ENCODE data around the gene PCP4L1.
A peak's percentile ranks its signal among the peaks of the same experiment; 100 is the strongest.
"Not testable (repeated sequence)": the region's sequence is repeated elsewhere in the genome, so short reads cannot be mapped to it uniquely, and the experiment has no call there.

Gene PCP4L1

DNA sequence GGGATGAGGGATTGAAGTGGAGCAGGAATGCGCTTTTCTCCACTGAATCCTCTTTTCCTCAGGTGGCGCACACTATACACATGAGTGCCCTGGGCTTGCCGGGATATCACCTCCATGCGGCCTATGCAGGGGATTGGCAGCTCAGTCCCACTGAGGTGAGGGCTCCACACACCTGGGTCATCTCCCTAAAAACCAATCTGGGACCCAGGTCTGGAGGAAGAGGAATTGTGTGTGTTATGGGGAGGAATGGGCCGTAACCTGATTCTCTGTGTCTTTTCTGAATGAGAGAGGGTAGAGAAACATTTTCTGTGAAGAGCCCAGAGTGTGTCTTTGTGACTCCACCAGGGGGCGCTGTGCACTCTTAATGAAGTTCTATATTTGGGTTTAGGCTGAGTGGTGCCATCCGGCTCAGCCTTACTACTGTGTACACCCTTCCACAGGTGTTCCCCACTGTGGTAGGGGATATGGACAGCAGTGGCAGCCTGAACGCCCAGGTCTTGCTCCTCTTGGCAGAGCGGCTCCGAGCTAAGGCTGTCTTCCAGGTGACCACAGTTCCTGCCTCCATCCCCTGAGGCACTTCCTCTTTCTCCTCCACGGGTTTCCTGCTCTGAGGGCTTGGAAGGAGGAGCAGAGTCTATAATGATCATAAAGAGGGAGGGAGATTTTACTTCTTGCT, 31.2 kb upstream of the PCP4L1 start:
- DNase-seq: peak in 57 of 58 donors; percentile 9 to 93 (median 65)

- no peak for DNase-seq
Observed at GRCh38 chr1:161228032-161228431, 30.5 kb upstream of the PCP4L1 start.

GRCh38 chr1:161229896-161230295, 28.6 kb upstream of the PCP4L1 start:
- no peak for DNase-seq

GRCh38 chr1:161230762-161231161, 27.8 kb upstream of the PCP4L1 start:
- no peak for DNase-seq

DNA sequence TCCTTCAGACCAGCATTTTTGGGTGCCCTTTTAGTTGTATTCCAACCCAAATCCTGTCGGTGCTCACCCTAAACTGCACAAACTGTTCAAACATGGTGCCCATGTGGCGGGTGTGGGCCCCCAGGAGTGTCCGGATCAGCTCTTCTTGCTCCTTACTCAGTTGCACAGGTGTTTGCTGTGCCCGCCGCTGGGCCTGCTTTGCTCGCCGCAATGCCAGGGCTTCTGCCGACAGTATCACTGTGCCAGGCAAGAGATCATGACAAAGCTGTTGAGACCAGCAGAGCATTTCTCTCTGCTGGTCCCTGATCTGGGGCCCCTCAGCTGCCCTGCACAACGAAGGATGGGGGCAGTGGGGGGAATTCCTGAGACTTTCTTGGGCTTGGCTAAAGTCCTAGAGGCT, 25.4 kb upstream of the PCP4L1 start:
- DNase-seq: no peak

GRCh38 chr1:161235957-161236775, 22.4 kb upstream of the PCP4L1 start:
- DNase-seq: no peak

GRCh38 chr1:161238039-161238473, 20.5 kb upstream of the PCP4L1 start, which contains the start of gene NR1I3:
NR1I3 (minus strand) TSS chr1:161238203; CDS start chr1:161236565, 1,638 bp downstream.
- peak in 1 of 58 donors; percentile 18 for DNase-seq

- no peak for DNase-seq
Observed at GRCh38 chr1:161241682-161242081, 16.9 kb upstream of the PCP4L1 start.

- no peak for DNase-seq
Observed at GRCh38 chr1:161242313-161242712, 16.2 kb upstream of the PCP4L1 start.

GRCh38 chr1:161244888-161245287, 13.7 kb upstream of the PCP4L1 start:
- DNase-seq: no peak

GRCh38 chr1:161250100-161250499, 8.4 kb upstream of the PCP4L1 start:
- DNase-seq: not testable (repeated sequence)

GRCh38 chr1:161250829-161251228, 7.7 kb upstream of the PCP4L1 start:
- DNase-seq: no peak

DNA sequence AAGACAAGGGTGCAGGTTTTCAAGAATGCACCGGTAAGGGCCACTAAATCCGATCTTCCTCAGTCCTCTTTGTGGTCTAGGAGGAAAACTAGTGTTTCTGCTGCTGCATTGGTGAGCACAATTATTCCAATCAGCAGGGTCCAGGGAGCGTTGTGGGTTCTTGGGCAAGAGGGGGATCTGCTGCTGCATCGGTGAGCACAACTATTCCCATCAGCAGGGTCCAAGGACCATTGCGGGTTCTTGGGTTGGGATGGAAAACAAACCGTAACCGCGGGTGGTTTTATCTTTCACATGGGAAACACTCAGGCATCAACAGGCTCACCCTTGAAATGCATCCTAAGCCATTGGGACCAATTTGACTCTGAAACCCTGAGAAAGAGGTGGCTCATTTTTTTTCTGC, 7.0 kb upstream of the PCP4L1 start:
- DNase-seq: no peak

GRCh38 chr1:161255302-161255701, 3.2 kb upstream of the PCP4L1 start:
- not testable (repeated sequence) for DNase-seq

DNA sequence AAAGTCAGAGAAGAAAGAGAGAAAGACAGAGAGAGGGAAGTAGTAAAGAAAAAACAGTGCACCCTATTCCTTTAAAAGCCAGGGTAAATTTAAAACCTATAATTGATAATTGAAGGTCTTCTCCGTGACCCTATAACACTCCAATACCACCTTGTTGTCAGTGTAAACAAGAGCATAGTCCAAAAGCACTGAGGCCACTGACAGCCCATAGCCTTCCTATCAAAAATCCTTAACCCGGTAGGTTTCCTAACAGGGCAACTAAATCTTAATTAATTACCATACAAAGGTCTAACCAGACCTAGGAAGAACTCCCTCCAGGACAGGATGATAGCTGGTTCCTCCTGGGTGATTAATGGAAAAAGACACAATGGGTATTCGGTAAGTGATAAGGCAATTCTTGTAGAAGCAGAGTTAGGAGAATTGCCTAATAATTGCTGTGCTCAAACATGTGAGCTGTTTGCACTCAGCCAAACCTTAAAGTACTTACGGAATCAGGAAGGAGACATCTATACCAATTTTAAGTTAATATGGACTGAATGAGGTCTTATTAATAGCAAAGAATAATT, 2.5 kb upstream of the PCP4L1 start:
- DNase-seq: not testable (repeated sequence)

DNA sequence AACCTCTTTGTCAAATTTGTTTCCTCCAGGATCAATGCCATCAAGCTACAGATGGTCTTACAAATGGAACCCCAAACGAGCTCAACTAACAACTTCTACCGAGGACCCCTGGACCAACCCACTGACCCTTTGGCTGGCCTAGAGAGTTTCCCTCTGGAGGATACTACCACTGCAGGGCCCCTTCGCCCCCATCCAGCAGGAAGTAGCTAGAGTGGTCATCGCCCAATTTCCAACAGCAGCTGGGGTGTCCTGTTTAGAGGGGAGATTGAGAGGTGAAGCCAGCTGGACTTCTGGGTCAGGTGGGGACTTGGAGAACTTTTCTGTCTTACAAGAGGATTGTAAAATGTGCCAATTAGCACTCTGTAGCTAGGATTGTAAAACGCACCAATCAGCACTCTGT, 1.4 kb upstream of the PCP4L1 start:
- DNase-seq: not testable (repeated sequence)

DNA sequence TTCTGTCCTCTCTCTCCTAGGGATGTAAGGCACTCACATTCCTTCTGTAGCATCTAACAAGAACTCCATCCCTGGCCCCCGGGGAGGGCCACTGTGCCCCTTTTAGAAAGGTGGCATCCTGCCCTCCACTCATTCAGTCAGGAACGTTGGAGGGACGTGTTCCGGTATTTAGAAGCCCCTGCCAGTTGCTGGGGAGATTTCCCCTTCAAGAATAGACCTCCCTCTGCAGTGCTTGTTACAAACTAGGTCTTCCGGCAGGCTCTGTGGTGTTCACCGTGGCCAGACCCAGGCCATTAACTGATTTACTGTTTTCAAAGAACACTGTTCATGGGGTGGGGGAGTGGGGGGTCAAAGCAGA, 779 bp downstream of the PCP4L1 start:
- DNase-seq: peak in 1 of 58 donors; percentile 2

GRCh38 chr1:161259765-161260164, 1.2 kb downstream of the PCP4L1 start:
- no peak for DNase-seq

DNA sequence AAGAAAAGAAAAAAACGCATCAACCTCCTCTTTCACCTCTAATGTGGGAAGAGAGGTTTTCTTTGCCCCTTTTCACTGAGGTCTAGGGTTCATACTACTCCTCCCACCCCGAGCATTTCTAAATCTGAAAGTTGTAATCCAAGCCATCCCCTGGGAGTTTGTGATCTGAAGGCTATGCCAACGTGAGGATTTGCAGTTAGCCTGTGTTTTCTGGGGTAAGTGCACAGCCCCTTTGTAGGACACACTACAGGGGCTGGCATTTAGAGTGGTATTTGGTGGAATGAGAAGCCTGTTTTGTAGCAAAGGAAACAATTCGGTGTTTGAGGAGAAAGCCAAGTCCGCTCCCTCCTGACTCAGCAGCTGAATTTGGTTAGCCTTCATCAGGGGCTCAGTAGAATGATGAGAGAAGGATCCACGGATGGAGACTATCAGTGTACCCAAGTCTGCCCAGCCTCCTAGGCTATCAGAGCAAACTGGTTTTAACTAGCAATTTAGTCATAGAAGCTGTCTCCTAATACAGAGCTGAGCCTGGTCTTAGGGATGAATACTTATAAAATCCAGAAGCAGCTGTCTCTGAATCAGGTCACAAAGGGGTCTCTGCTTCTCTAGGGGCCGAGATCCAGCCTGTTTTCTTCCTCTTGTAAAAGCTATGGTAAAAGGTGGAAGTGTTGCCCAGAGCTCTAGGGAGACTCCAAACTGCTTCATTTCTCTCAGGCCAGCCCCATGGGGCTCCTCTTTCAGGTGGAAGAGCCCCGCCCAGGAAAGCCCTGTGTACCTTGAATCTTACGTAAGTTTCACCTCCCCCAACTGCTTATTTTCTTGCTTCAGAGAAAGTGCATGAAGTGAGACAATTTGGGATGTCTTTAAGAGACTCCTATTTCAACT, 2.1 kb downstream of the PCP4L1 start:
- no peak for DNase-seq

DNA sequence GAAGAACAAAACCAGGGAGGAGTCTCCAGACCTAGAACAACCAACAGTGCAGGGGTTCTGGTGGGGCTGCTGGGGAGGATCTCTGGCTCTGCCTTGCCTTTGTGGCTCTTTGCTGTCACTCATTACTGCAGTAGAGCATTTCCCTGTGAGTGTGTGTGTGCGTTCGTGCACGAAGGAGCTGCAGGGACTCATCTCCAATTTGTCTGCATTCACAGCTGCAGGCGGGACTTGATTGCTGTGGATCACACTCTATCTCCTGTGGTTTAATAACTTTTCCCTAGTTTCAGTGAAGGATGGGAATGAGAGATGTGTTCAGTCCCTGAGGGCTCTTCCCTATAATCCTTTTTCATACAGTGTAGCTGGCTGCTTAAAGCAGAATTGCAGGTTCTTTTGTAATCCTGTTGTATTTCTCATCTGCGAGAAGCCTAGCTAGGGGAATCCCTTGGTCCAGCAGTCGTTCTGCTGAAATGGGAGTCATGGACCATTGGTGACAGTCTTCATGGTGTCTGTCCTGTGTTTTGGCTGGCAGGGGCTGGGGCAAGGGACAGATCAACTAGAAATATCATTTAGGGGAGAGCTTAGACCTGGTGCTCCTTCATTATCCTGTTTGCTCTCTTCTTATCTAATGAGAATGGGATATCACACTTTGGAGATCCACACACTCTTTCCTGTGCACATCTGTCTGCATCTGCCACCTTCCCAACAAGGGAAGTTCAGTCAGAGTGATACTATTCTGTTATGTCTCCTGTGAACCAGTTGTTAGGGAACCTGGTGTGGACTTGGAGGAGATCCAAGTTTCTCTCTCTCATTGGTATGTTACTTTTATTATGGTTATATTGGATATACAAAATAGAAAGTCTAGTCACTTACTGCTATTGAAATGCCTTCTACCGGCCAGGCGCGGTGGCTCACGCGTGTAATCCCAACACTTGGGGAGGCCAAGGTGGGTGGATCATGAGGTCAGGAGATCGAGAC, 3.0 kb downstream of the PCP4L1 start:
- DNase-seq: peak in 6 of 58 donors; percentile 1 to 24 (median 3)

Measured in anterior cingulate cortex (tissue), 58 donors.